NCI-H187 treated with DMSO at 0.1 percent for 48 hours (cell line): ENCODE data around the gene PDGFA.
"Not testable (repeated sequence)": the region's sequence is repeated elsewhere in the genome, so short reads cannot be mapped to it uniquely, and the experiment has no call there.

Experiments used
- DNase-seq: peaks from one replicate; lab custom pipeline; 2025; lab: John Stamatoyannopoulos, UW

PDGFA gene

DNA sequence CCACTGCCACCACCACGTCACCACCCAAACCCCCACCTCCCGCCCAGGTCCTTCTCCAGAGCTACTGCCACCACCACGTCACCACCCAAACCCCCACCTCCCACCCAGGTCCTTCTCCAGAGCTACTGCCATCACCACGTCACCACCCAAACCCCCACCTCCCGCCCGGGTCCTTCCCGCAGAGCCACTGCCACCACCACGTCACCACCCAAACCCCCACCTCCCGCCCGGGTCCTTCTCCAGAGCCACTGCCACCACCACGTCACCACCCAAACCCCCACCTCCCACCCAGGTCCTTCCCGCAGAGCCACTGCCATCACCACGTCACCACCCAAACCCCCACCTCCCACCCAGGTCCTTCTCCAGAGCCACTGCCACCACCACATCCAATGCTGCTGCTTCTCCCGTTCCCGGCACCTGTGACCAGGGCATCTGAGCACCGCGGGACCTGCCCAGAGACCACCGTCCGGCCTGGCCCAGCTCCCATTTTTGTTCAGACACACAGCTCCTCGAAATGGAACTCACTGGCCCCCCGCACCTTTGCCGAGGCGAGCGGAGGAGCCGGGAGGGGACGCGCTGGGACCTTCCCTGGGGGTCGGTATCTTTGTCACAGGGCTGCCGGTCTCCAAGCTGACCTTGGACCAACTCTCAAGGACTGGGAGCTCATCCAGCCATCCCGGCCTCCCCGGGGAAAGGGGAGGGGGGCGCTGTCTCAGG is 32.7 kb upstream of the PDGFA start:
- DNase-seq, result not testable (repeated sequence)

DNA sequence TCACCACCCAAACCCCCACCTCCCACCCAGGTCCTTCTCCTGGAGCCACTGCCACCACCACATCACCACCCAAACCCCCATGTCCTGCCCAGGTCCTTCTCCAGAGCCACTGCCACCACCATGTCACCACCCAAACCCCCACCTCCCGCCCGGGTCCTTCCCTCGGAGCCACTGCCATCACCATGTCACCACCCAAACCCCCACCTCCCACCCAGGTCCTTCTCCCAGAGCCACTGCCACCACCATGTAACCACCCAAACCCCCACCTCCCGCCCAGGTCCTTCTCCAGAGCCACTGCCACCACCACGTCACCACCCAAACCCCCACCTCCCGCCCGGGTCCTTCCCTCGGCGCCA is 31.9 kb upstream of the PDGFA start:
- DNase-seq, result not testable (repeated sequence)

DNA sequence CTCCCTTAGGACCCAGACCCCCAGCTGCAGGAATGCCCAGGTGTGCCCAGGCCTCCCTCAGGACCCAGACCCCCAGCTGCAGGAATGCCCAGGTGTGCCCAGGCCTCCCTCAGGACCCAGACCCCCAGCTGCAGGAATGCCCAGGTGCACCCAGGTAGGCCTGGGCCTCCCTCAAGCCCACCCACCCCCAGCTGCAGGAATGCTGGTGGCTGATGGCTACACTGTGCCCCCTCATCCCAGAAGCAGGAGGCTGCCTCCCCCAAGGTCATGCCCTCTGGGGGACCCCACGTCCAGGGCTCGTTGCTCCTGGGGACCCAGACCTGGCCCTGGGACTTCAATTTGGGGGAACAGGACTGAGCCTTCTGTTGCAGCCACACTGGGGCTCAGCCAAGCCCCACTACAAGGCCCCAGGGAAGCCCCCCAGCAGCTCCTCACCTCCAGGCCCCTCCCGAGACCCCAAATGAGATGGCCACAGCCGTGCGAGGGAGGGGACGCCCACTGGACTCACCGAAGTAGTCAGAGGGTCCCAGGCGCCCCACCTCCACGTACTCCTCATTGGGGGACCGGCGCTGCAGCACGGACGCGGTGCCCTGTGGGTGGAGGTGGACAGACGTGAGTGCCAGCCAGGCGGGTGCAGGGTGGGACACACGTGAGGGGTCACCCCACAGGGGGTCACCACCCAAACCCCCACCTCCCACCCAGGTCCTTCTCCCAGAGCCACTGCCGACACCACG is 31.4 kb upstream of the PDGFA start:
- no peak for DNase-seq

DNA sequence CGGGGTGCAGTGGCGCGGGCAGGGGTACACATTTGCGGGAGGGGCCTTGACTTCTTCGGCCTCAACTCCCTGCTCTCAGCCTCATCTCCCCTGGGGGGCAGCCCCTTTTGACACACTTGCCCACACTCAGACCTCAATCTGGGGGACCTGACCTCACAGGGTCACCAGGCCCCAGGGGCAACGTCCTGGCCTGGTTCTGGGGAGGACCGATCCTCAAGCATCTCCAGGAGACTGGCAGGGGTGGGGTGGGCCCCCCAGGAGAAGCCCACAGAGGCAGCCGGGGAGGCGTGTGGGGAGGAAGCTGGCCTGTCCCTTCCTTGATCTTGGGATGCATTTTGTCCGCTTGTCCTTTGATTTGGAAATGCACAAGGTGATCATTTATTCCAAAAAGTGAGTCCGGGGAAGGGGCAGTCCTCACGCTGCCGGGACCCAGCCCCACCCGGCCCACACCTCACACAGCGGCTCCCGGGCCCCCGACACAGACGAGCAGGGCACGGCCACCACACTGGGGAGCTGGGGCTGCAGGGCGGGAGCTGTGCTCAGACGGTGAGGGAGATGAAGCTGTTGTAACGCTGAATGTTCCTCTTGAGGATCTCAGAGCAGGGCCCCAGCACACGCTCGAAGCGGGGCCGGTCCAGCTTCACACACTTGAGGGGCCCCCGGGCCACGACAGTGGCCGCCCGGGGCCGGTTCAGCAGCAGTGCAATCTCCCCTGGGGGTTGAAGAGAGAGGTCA is 30.4 kb upstream of the PDGFA start:
- no peak for DNase-seq

- no peak for DNase-seq
Measured at GRCh38 chr7:549066-549890, 29.6 kb upstream of the PDGFA start.

DNA sequence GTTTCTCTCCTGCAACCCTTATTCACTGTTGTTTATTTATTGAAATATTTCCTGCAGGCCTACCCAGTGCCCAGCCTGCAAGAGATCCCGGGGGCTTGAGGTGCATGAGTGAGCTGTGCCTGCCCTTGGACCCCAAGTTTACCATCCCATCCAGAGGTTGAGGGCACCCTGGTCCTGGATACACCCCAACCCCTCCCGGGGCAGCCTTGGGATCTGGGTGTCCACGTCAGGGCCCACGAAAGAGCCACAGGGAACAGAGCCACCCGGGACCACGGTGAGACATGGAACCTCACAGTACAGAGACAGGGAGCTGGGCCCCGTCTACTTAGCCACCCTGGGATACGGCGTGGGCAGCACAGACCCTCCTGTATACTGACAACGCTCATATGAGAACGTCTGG is 28.8 kb upstream of the PDGFA start:
- DNase-seq, result no peak

GRCh38 chr7:545470-545869 is 25.8 kb upstream of the PDGFA start:
- DNase-seq, result no peak

GRCh38 chr7:544338-545221 is 24.9 kb upstream of the PDGFA start:
- no peak for DNase-seq

GRCh38 chr7:543501-544337 is 24.1 kb upstream of the PDGFA start:
- no peak for DNase-seq

- no peak for DNase-seq
Measured at GRCh38 chr7:542713-543500, 23.3 kb upstream of the PDGFA start.

GRCh38 chr7:542131-542712 is 22.6 kb upstream of the PDGFA start:
- DNase-seq, result no peak

DNA sequence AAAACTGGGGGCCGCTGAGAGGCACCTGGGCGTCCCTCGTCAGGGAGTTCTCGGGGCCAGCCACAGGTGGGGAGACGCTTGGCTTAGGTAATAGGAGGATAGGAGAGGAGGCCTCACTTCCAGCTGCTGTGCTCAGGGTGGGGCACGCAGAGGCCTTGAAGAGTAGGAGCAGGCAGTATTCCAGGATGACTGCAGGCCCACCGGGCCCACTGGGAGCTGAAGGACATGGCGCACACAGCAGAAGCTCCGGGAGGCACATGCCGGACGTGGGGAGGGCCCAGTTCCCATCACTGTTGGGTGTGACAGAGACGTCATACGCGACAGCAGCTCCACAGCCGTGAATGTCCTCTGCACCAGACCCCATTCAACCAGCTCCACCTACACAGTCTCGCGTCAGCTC is 22.0 kb upstream of the PDGFA start:
- no peak for DNase-seq

- DNase-seq, result no peak
Measured at GRCh38 chr7:540997-541396, 21.4 kb upstream of the PDGFA start.

GRCh38 chr7:540579-540978 is 20.9 kb upstream of the PDGFA start:
- no peak for DNase-seq

DNA sequence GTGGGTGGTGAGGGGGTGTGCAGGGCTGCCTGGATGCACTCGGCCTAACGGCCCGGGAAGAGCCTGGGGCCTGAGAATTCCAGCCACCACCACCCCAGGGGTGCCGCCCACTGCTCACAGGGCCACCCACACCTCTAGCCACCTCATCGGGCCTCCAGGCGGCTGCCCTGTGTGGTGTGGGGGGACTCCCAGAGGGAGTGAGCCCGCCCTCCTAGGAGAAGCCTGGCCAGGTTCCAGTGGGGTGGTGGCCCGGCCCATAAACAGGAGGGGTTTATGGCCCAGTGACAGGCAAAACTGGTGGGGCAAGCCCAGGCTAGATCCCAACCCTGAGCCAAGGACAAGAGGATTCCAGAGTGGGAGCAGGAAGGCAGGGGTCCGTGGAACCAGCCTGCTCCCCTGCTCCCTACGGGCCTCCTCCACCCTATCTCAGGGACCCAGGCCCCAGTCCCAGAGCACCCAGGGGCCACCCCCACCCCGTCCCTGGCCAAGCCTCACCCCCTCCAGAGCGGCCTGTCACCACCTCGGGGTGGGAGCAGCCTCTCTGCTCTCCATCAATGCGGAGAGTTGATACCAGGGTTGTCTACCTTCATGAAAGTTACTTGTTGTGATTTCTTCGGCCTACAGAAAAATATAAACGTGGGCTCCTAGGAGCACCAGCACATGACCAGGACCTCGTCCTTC is 20.2 kb upstream of the PDGFA start:
- no peak for DNase-seq

- DNase-seq, result no peak
Measured at GRCh38 chr7:538764-539685, 19.4 kb upstream of the PDGFA start.

DNA sequence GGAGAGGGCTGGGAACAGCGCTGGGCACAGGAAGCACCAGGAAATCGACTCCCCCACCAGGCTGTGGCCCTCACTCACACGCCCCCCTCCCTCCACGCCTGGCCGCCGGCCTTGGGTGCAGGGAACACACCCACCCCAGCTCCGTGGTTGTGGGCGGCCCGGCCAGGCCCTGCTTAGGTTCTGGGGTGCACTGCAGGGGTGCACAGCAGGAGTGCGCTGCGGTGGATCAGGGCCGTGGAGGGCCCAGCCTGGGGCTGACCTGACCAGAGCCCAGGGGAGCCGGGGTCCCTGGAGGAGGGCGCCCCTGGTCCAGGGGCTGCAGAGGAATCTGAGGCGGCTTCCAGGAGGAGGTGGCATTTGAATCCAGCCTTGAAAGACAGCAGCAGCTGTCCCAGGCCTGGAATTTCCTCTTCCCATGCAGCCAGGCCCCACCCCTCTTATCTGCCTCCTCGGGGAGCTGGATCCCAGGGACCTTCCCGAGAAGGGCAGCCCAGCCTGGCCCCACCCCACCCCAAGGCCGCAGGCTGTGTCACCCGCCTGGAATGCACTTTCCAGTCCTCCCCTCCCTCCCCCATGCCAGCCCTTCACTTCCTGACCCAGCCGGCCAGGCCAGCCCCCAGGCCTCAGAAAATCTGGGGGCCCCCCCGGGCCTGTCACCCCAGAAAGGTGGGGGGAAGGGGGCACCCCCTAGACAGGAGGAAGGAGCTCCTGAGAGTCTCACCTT is 18.4 kb upstream of the PDGFA start:
- DNase-seq, result no peak
